ENCODE measurements around the gene HOXA11.

HOXA11 gene

DNA sequence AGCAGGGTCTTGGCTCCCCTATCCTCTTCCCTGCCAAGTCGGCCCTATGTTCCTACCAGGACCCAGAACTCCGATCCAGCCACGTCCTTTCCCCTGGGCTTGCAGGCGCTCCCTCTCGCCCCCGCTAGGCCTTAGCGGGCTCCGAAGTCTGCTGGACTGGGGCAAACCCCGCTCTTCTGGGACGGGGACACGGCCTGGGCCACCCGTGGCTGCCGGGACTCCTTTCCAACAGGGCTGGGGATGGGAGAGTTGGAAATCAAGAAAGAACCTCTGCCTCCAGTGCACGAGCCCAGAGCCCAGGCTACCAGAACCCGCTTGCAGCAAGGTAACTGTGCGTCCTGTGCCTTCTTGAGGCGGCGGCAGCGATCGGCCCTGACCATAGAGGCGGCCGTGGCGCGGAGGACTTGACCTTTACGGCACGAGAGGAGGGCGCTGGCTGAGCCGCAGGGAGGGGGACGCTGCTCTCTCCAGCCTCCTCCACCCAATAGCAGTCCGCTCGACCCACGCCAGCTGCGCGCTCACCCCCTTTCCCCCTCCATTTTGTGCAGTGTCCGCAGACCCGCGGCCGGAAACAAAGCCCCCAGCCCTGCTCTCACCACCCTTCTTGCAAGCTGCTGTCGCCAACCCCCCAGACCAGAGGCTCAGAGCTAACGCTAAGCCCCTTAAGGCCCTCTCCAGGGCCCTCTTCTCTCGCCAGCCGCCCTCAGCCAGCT lies 7.0 kb upstream of the HOXA11 start:
- ATAC-seq, result no peak; the same call in 2 of the 3 replicates
- TF ChIP-seq OSR1 (CRISPR knock-in tag; IDR thresholded peaks at IDR 0.05) (no peak), PATZ1 (CRISPR knock-in tag; IDR thresholded peaks at IDR 0.05; ENCODE audit: borderline replicate concordance) (no peak), BACH2 (CRISPR knock-in tag; IDR thresholded peaks at IDR 0.05; ENCODE audit: borderline replicate concordance) (no peak), ZFP30 (CRISPR knock-in tag; IDR thresholded peaks at IDR 0.05) (no peak), ZNF8 (CRISPR knock-in tag; IDR thresholded peaks at IDR 0.05) (no peak), ESRRG (CRISPR knock-in tag; IDR thresholded peaks at IDR 0.05) (no peak), SNAI2 (CRISPR knock-in tag; IDR thresholded peaks at IDR 0.05) (no peak), CREB5 (CRISPR knock-in tag; IDR thresholded peaks at IDR 0.05; ENCODE audit: low read depth) (no peak), ZNF70 (CRISPR knock-in tag; IDR thresholded peaks at IDR 0.05) (no peak), ZC3H10 (CRISPR knock-in tag; IDR thresholded peaks at IDR 0.05) (no peak), ISL1 (CRISPR knock-in tag; IDR thresholded peaks at IDR 0.05) (no peak), CSDC2 (CRISPR knock-in tag; IDR thresholded peaks at IDR 0.05) (no peak), ZFP3 (CRISPR knock-in tag; IDR thresholded peaks at IDR 0.05) (no peak), TOX (CRISPR knock-in tag; IDR thresholded peaks at IDR 0.05; ENCODE audit: borderline replicate concordance) (no peak), ZNF565 (CRISPR knock-in tag; conservative IDR thresholded peaks at IDR 0.05; ENCODE audit: low read depth) (no peak), GLIS3 (CRISPR knock-in tag; IDR thresholded peaks at IDR 0.05) (no peak)
- TF ChIP-seq, protein P1, sequence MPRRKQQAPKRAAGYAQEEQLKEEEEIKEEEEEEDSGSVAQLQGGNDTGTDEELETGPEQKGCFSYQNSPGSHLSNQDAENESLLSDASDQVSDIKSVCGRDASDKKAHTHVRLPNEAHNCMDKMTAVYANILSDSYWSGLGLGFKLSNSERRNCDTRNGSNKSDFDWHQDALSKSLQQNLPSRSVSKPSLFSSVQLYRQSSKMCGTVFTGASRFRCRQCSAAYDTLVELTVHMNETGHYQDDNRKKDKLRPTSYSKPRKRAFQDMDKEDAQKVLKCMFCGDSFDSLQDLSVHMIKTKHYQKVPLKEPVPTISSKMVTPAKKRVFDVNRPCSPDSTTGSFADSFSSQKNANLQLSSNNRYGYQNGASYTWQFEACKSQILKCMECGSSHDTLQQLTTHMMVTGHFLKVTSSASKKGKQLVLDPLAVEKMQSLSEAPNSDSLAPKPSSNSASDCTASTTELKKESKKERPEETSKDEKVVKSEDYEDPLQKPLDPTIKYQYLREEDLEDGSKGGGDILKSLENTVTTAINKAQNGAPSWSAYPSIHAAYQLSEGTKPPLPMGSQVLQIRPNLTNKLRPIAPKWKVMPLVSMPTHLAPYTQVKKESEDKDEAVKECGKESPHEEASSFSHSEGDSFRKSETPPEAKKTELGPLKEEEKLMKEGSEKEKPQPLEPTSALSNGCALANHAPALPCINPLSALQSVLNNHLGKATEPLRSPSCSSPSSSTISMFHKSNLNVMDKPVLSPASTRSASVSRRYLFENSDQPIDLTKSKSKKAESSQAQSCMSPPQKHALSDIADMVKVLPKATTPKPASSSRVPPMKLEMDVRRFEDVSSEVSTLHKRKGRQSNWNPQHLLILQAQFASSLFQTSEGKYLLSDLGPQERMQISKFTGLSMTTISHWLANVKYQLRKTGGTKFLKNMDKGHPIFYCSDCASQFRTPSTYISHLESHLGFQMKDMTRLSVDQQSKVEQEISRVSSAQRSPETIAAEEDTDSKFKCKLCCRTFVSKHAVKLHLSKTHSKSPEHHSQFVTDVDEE (CRISPR knock-in tag; IDR thresholded peaks at IDR 0.05), result no peak
- TF ChIP-seq, protein P2, sequence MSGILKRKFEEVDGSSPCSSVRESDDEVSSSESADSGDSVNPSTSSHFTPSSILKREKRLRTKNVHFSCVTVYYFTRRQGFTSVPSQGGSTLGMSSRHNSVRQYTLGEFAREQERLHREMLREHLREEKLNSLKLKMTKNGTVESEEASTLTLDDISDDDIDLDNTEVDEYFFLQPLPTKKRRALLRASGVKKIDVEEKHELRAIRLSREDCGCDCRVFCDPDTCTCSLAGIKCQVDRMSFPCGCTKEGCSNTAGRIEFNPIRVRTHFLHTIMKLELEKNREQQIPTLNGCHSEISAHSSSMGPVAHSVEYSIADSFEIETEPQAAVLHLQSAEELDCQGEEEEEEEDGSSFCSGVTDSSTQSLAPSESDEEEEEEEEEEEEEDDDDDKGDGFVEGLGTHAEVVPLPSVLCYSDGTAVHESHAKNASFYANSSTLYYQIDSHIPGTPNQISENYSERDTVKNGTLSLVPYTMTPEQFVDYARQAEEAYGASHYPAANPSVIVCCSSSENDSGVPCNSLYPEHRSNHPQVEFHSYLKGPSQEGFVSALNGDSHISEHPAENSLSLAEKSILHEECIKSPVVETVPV (CRISPR knock-in tag; IDR thresholded peaks at IDR 0.05), result no peak

- no peak for ATAC-seq
- TF ChIP-seq TCF4 (CRISPR knock-in tag; IDR thresholded peaks at IDR 0.05; ENCODE audit: borderline replicate concordance), result no peak
Observed at GRCh38 chr7:27191161-27191731, 6.2 kb upstream of the HOXA11 start.

DNA sequence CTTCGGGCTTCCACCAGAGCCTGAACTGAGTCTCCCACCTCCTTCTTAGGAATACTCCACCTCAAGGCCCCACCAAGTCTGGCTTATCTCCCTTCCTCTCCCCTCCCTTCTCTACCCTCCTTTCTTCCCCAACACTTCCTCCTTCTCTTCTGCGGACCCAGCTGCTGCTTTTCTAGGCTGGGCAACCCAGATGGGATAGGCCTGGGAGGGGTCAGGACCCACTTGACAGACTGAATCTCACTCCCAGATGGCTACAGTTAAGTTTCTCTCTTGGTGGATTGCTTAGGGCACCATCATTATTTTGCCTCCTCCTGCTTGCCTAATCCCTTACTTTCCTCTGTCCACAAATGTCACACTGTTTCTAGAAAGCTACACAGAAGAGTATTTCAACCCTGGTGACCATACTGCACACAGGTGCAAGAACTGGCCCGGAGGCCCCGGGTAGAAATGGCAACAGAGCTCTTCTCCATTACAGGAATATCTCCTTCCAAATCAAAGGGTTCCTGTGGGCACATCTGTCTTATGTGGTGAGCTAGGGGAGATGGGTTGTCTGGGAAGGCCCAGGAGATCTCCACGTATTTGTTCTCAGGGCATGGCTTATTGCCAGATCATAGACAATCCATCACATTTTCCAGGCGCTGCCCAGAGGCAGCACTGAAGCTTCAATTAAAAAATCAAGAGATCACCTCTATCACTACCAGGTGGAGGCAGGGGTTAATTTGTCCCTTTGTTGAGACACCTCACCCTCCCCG lies 5.1 kb upstream of the HOXA11 start:
- TF ChIP-seq ESRRG (CRISPR knock-in tag; IDR thresholded peaks at IDR 0.05), result no peak
- no peak for TF ChIP-seq ARNTL (CRISPR knock-in tag; IDR thresholded peaks at IDR 0.05; ENCODE audit: borderline replicate concordance, low read depth)
- no peak for TF ChIP-seq POU6F1 (CRISPR knock-in tag; IDR thresholded peaks at IDR 0.05; ENCODE audit: borderline replicate concordance, low read depth)
- TF ChIP-seq CSDC2 (CRISPR knock-in tag; IDR thresholded peaks at IDR 0.05), result no peak
- TF ChIP-seq TCF4 (CRISPR knock-in tag; IDR thresholded peaks at IDR 0.05; ENCODE audit: borderline replicate concordance), result no peak
- TF ChIP-seq ZNF565 (CRISPR knock-in tag; conservative IDR thresholded peaks at IDR 0.05; ENCODE audit: low read depth), result no peak
- TF ChIP-seq ZNF8 (CRISPR knock-in tag; IDR thresholded peaks at IDR 0.05), result no peak
- no peak for TF ChIP-seq SNAI2 (CRISPR knock-in tag; IDR thresholded peaks at IDR 0.05)

More for the DNA sequence above, 5.1 kb upstream of the HOXA11 start:
- no peak for ATAC-seq

Measured in SK-N-SH treated with all-trans-retinoic acid at 6 μM for 48 hours (cell line).